K562 (cell line): ENCODE results near the gene LCNL1. TPM values are rescaled to one million over a fixed set of nuclear protein-coding genes. Genes with fewer than 3 reads are reported as not detected.

Experiments
- AFF1 ChIP-seq, 2 experiments: fragments of 450-650 bp; IDR thresholded peaks; 2 replicates each; pipeline ENCODE4 v1.6.1; 2018; ENCODE audit warnings: mild to moderate bottlenecking in 2 of 2, low read depth in 1 of 2; ENCODE audit not compliant: partially characterized antibody in 2 of 2
- BRD4 ChIP-seq: fragments of 200-600 bp; sonication (generic); IDR thresholded peaks from 2 replicates; pipeline ENCODE4 v1.6.1; 2017; ENCODE audit warnings: inconsistent platforms
- COPS2 ChIP-seq: fragments of 450-650 bp; conservative IDR thresholded peaks from 2 replicates; pipeline ENCODE4 v1.6.1; 2016; ENCODE audit warnings: mild to moderate bottlenecking, moderate library complexity
- EP400 ChIP-seq: fragments of 450-650 bp; IDR thresholded peaks from 2 replicates; pipeline ENCODE4 v1.6.1; 2017; ENCODE audit warnings: antibody characterized with exemption, mild to moderate bottlenecking, moderate library complexity
- ESRRA ChIP-seq: fragments of 450-650 bp; IDR thresholded peaks from 2 replicates; pipeline ENCODE4 v1.6.1; 2014; ENCODE audit warnings: low read depth, mild to moderate bottlenecking, moderate library complexity, borderline replicate concordance
- MAX ChIP-seq: sonication (generic); formaldehyde crosslinking; IDR thresholded peaks from 2 replicates; pipeline ENCODE4 v1.9.0; 2022; ENCODE audit warnings: mild to moderate bottlenecking, missing genetic modification reagents
- MEIS2 ChIP-seq: fragments of 450-650 bp; IDR thresholded peaks from 2 replicates; pipeline ENCODE4 v1.6.1; 2014; ENCODE audit warnings: mild to moderate bottlenecking; ENCODE audit not compliant: partially characterized antibody
- MNT ChIP-seq, 2 experiments: fragments of 450-650 bp; conservative IDR thresholded peaks; 2 replicates each; pipeline ENCODE4 v1.6.1; 2017; ENCODE audit warnings: mild to moderate bottlenecking in 2 of 2, moderate library complexity in 2 of 2
- NFIC ChIP-seq: fragments of 450-650 bp; IDR thresholded peaks from 2 replicates; pipeline ENCODE4 v1.6.1; 2017; ENCODE audit warnings: mild to moderate bottlenecking, inconsistent platforms
- PCBP1 ChIP-seq: fragments of 200-400 bp; formaldehyde crosslinking; IDR thresholded peaks from 2 replicates; pipeline ENCODE4 v1.6.1; 2018; ENCODE audit warnings: mild to moderate bottlenecking, low read depth, low read length; ENCODE audit not compliant: poor library complexity, severe bottlenecking
- TARDBP ChIP-seq: fragments of 450-650 bp; IDR thresholded peaks from 2 replicates; pipeline ENCODE4 v1.6.1; 2016
- ZBTB5 ChIP-seq: fragments of 450-650 bp; IDR thresholded peaks from 2 replicates; pipeline ENCODE4 v1.6.1; 2017; ENCODE audit warnings: antibody characterized with exemption
- ZNF217 ChIP-seq: sonication (generic); formaldehyde crosslinking; IDR thresholded peaks from 2 replicates; pipeline ENCODE4 v1.8.0; 2022; ENCODE audit warnings: mild to moderate bottlenecking, missing genetic modification reagents
- ZNF431 ChIP-seq: sonication (generic); formaldehyde crosslinking; IDR thresholded peaks from 2 replicates; pipeline ENCODE4 v1.8.0; 2022; ENCODE audit warnings: mild to moderate bottlenecking, missing genetic modification reagents
- polyA plus RNA-seq, 8 experiments: library from polyadenylated mRNA; depleted of rRNA in 4 of 8; stranded (reverse) in 5 of 8; unstranded in 3 of 8; fragments of >200 nt; fragmentation: Nextera tagmentation in 2 of 8; fragmentation: Illumina TruSeq in 1 of 8; extraction: Ambion mirVana in 2 of 8; extraction: Trizol in 1 of 8; gene quantifications; 2 replicates each; pipeline versions ENCODE4 v1.2.1 to v1.2.3, GENCODE V29; 2011 to 2014; ENCODE audit warnings: inconsistent platforms in 1 of 8, missing spikeins in 1 of 8
- total RNA-seq, 7 experiments: library from RNA; depleted of rRNA in 6 of 7; stranded (reverse); fragments of >200 nt in 6 of 7; fragmentation: Illumina TruSeq in 2 of 7; extraction: Trizol in 2 of 7; gene quantifications; 2 replicates each; pipeline versions ENCODE4 v1.2.1 to v1.2.3, GENCODE V29; 2011 to 2021; ENCODE audit warnings: low replicate concordance in 1 of 7

The LCNL1 gene
- total and polyA plus RNA-seq, 9 of the 15 experiments (the other 6 are each of a cell fraction or from before 2014, with no cell fraction given): 0.04 to 0.16 (median 0.04) TPM; not detected in 4

- TF ChIP-seq MNT (conservative IDR thresholded peaks at IDR 0.05) (0 out of 4 replicates have a peak, but pooled peaks of 1 of the 2 experiments have one; percentile 10), MEIS2 (no peak), ESRRA (no peak), NFIC (no peak), ZNF431 (peak; percentile 0; the same call in 1 of the 2 replicates), MAX (CRISPR knock-in tag) (no peak), BRD4 (no peak), EP400 (no peak), PCBP1 (peak; percentile 12), COPS2 (no peak), TARDBP (no peak), ZNF217 (CRISPR knock-in tag) (no peak), ZBTB5 (no peak), AFF1 (IDR thresholded peaks at IDR 0.05; ENCODE audit: low read depth in 1 of 2, partially characterized antibody in 2 of 2) (no peak)
These were observed 10.1 kb downstream of the LCNL1 start (continued) for GRCh38 chr9:136992819-136993369.
